ENCODE measurements around the gene CEACAM1.

GRCh38 chr19:42555317-42555716 lies 27.0 kb upstream of the CEACAM1 start:
- TF ChIP-seq CTCF (IDR thresholded peaks at IDR 0.05; ENCODE audit: low read depth, low read length): no peak
- no peak for TF ChIP-seq MAX (IDR thresholded peaks at IDR 0.05; ENCODE audit: low read depth, low read length)
- no peak for TF ChIP-seq POLR2A (IDR thresholded peaks at IDR 0.05; ENCODE audit: extremely low read depth, insufficient read length)
- TF ChIP-seq MYC (IDR thresholded peaks at IDR 0.05; ENCODE audit: low read depth, low read length): no peak

Data from NB4 (cell line).